A673 (cell line): ENCODE results near the gene FXN. TPM values are rescaled to one million over a fixed set of nuclear protein-coding genes. Genes with fewer than 3 reads are reported as not detected.

Experiments used
- BruUV-seq: library from RNA; stranded (reverse); fragments of 400-500 nt; replicated peaks from 2 replicates; lab custom pipeline; 2021; lab: Mats Ljungman, UMichigan
- CTCF ChIA-PET: fragments of 300-600 bp; sonication (Branson Sonifier 250); formaldehyde crosslinking; loops from one replicate; lab custom pipeline; 2022; ENCODE audit warnings: antibody characterized with exemption; lab: Charles Lee
- POLR2A ChIA-PET: fragments of 300-600 bp; sonication (Branson Sonifier 250); formaldehyde crosslinking; loops from one replicate; lab custom pipeline; 2022; ENCODE audit warnings: antibody characterized with exemption; ENCODE audit not compliant: low non-redundant PET; lab: Charles Lee
- DNase-seq: peaks from one replicate; pipeline ENCODE4 v3.0.0-alpha.2; 2015; ENCODE audit warnings: low spot score
- H3K27ac ChIP-seq: fragments of 200-600 bp; sonication (generic); 2 replicates; pipeline ENCODE4 v1.5.1; 2016; ENCODE audit warnings: mixed run types, low read depth, mild to moderate bottlenecking, mixed read lengths, antibody characterized with exemption, low read length; ENCODE audit not compliant: poor library complexity, severe bottlenecking
- H3K27me3 ChIP-seq: fragments of 200-600 bp; sonication (generic); replicated peaks from 2 replicates; pipeline ENCODE4 v1.6.1; 2017; ENCODE audit warnings: mixed run types, low read depth, mild to moderate bottlenecking, mixed read lengths, antibody characterized with exemption, low read length; ENCODE audit not compliant: insufficient read depth, poor library complexity
- H3K36me3 ChIP-seq: fragments of 200-600 bp; sonication (generic); 2 replicates; pipeline ENCODE4 v1.6.1; 2016; ENCODE audit warnings: mixed run types, mild to moderate bottlenecking, mixed read lengths, antibody characterized with exemption, low read length; ENCODE audit not compliant: insufficient read depth, poor library complexity, severe bottlenecking
- H3K4me1 ChIP-seq: fragments of 200-600 bp; sonication (generic); 2 replicates; pipeline ENCODE4 v1.6.1; 2017; ENCODE audit warnings: mixed run types, mild to moderate bottlenecking, mixed read lengths, antibody characterized with exemption, low read length; ENCODE audit not compliant: insufficient read depth, poor library complexity, severe bottlenecking
- H3K4me3 ChIP-seq: fragments of 200-600 bp; sonication (generic); 2 replicates; pipeline ENCODE4 v1.5.1; 2016; ENCODE audit warnings: low read depth, mixed run types, mild to moderate bottlenecking, mixed read lengths, low read length; ENCODE audit not compliant: poor library complexity, severe bottlenecking
- H3K9me3 ChIP-seq: fragments of 200-600 bp; sonication (generic); 2 replicates; pipeline ENCODE4 v1.6.1; 2016; ENCODE audit warnings: mixed run types, low read depth, mild to moderate bottlenecking, mixed read lengths, antibody characterized with exemption, low read length; ENCODE audit not compliant: poor library complexity, severe bottlenecking
- EZH2 ChIP-seq: fragments of 200-600 bp; sonication (generic); IDR thresholded peaks from 2 replicates; pipeline ENCODE4 v1.6.1; 2017; ENCODE audit warnings: borderline replicate concordance, low read depth, mild to moderate bottlenecking, mixed read lengths, antibody characterized with exemption, low read length; ENCODE audit not compliant: poor library complexity, severe bottlenecking
- intact Hi-C: fragments of 100-400 bp; cut with micrococcal nuclease; formaldehyde crosslinking; loops from one replicate; pipeline ENCODE4 v1.10.0; 2022; ENCODE audit not compliant: unreplicated experiment
- total RNA-seq: library from RNA; stranded (reverse); gene quantifications from 2 replicates; pipeline ENCODE4 v1.2.3, GENCODE V29; 2021
- TF ChIP-seq, protein P1 (sequence below): fragments of 300-800, 200-600 bp; sonication (generic); conservative IDR thresholded peaks from 2 replicates; pipeline ENCODE4 v1.5.1; 2017; ENCODE audit warnings: low read depth, mild to moderate bottlenecking, antibody characterized with exemption, low read length, moderate library complexity, mixed read lengths

The FXN gene
- total RNA-seq, 1 experiment from 2014 or later: 20.8 TPM

GRCh38 chr9:69070201-69070600 is 34.6 kb downstream of the FXN start:
- ChIA-PET POLR2A (no interaction called here), CTCF (no interaction called here)
- Histone ChIP-seq H3K4me3 (no peak overlapping the region), H3K27me3 (no peaks in the 10 kb centered on the region), H3K9me3 (no peaks in the 10 kb centered on the region), H3K36me3 (no peaks in the 10 kb centered on the region), H3K27ac (no peak overlapping the region), H3K4me1 (no peaks in the 10 kb centered on the region)
- DNase-seq: no peak
- BruUV-seq: no TSS peak
- intact Hi-C loops: no loop called here
- TF ChIP-seq, protein P1, sequence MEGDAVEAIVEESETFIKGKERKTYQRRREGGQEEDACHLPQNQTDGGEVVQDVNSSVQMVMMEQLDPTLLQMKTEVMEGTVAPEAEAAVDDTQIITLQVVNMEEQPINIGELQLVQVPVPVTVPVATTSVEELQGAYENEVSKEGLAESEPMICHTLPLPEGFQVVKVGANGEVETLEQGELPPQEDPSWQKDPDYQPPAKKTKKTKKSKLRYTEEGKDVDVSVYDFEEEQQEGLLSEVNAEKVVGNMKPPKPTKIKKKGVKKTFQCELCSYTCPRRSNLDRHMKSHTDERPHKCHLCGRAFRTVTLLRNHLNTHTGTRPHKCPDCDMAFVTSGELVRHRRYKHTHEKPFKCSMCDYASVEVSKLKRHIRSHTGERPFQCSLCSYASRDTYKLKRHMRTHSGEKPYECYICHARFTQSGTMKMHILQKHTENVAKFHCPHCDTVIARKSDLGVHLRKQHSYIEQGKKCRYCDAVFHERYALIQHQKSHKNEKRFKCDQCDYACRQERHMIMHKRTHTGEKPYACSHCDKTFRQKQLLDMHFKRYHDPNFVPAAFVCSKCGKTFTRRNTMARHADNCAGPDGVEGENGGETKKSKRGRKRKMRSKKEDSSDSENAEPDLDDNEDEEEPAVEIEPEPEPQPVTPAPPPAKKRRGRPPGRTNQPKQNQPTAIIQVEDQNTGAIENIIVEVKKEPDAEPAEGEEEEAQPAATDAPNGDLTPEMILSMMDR: no peak

DNA sequence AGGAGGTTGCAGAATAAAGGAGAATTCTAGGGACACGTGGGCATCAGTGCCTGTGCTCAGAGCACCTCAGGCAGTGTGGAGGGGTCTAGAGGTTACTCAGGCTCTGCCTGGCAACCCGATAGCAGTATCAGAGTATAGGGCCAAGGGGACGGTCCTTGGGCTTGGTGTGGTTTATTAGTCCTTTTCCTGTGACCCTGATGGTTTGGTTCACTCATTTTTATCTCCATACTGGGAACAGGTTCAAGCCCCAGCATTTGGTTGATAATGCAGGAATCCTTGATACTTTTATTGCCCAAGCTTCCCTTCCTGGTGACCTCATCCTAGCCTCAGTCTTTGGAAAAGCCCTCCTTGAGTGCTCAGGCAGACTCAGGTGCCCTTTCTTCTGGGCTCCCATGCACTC is 35.5 kb downstream of the FXN start:
- intact Hi-C loops: no loop called here
- no TSS peak for BruUV-seq
- CTCF ChIA-PET: no interaction called here

GRCh38 chr9:69073103-69073502 is 37.6 kb downstream of the FXN start:
- Histone ChIP-seq H3K27ac (no peak overlapping the region), H3K36me3 (no peaks in the 10 kb centered on the region), H3K27me3 (no peaks in the 10 kb centered on the region), H3K9me3 (no peaks in the 10 kb centered on the region), H3K4me1 (no peaks in the 10 kb centered on the region), H3K4me3 (no peak overlapping the region)
- TF ChIP-seq, protein P1: no peak
- no peak for TF ChIP-seq EZH2
- ChIA-PET POLR2A (no interaction called here), CTCF (no interaction called here)
- intact Hi-C loops: no loop called here
- no peak for DNase-seq
- BruUV-seq: no TSS peak

More for the DNA sequence above, 35.5 kb downstream of the FXN start:
- TF ChIP-seq EZH2: no peak
- POLR2A ChIA-PET: no interaction called here
- H3K4me1 ChIP-seq: no peaks in the 10 kb centered on the region
- no peak for DNase-seq
- no peaks in the 10 kb centered on the region for H3K36me3 ChIP-seq
- no peak overlapping the region for H3K27ac ChIP-seq
- H3K27me3 ChIP-seq: no peaks in the 10 kb centered on the region
- H3K4me3 ChIP-seq: no peak overlapping the region
- no peaks in the 10 kb centered on the region for H3K9me3 ChIP-seq

DNA sequence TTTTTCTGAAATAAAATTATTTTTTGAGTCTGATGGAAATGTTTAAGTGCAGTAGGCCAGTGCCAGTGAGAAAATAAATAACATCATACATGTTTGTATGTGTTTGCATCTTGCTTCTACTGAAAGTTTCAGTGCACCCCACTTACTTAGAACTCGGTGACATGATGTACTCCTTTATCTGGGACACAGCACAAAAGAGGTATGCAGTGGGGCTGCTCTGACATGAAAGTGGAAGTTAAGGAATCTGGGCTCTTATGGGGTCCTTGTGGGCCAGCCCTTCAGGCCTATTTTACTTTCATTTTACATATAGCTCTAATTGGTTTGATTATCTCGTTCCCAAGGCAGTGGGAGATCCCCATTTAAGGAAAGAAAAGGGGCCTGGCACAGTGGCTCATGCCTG is 39.2 kb downstream of the FXN start:
- intact Hi-C loops: no loop called here
- no peak for DNase-seq
- no peaks in the 10 kb centered on the region for H3K9me3 ChIP-seq
- TF ChIP-seq, protein P1: no peak
- TF ChIP-seq EZH2: no peak
- POLR2A ChIA-PET: no interaction called here
- no TSS peak for BruUV-seq
- H3K4me1 ChIP-seq: no peaks in the 10 kb centered on the region
- CTCF ChIA-PET: no interaction called here
- no peak overlapping the region for H3K27ac ChIP-seq
- H3K36me3 ChIP-seq: no peaks in the 10 kb centered on the region
- no peak overlapping the region for H3K4me3 ChIP-seq
- no peaks in the 10 kb centered on the region for H3K27me3 ChIP-seq
